ENCODE results near the gene MAP1LC3B2.

Gene MAP1LC3B2

DNA sequence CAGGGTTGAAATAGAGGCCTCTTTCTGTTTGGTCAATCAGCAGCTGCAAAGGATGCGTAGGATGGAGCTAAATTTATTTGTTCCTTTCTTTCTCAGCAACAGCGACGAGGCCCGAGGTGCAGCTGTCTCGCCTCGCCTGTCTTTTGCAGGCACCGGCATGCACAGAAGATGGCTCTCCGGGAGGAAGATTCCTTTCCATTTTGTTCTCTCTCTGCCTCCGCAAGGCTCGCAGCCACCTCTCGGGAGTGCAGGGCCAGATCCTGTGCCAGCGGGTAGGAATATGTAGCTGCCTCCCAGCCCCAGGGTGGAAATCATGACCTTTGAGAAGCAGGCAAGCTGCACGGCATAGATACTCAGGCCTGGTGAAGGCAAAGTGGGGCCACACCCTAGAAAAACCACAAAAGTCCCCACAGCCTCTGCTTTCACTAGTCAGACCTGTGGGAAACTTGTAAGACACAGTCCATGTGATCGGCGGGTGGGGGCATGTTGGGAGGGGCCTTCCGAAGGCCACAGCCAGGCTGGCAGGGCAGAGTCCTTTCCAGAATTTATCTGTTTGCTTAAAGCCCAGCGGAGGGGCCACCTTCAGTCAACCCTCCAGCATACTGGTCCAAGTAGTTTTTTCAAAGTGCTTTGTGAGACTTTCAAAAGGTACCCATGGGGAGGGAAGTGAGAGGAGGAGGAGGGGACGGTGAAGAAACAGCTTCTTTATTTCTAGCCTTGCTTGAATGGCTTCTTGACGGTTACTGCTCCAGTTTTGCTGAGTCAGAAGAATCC, at the start of gene MAP1LC3B2:
TSS of gene MAP1LC3B2 (plus strand) at position 220 of the 774 bp plus-strand sequence. CDS start 16,562 bp downstream, outside the sequence.
- peak; percentile 81 to 87 for DNase-seq

DNA sequence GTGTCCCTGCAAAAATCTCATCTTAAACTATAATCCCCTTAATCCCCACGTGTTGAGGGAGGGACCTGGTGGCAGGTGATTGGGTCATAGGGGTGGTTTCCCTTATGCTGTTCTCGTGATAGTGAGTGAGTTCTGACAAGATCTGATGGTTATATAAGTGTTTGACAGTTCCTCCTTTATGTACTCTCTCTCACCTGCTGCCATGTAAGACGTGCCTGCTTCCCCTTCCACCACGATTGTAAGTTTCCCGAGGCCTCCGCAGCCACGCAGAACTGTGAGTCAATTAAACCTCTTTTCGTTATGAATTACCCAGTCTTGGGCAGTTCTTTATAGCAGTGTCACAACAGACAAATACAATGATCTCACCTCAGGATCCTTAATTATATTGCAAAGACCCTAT, 45.2 kb upstream of the MAP1LC3B2 start:
- DNase-seq, result no peak

- no peak for DNase-seq
Observed at GRCh38 chr12:116515684-116516083, 43.5 kb upstream of the MAP1LC3B2 start.

DNA sequence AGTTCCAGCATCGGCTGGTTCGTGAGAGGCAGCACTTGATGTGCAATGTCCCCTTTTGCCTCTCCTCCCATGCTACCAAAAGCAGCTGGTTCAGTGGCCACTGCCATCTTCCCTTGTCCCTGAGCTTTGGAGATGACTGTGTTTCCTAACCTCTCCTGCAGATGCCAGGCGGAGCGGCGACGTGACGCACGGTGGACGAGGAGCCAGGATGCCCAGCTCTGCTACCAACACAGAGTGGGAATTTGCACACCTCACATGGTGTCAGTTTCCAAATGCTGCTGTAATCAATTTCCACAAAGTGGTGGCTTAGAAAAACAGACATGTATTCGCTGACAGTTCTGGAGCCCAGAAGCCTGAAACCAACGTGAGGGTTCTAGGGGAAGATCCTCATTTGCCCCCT, 42.5 kb upstream of the MAP1LC3B2 start:
- no peak for DNase-seq

DNA sequence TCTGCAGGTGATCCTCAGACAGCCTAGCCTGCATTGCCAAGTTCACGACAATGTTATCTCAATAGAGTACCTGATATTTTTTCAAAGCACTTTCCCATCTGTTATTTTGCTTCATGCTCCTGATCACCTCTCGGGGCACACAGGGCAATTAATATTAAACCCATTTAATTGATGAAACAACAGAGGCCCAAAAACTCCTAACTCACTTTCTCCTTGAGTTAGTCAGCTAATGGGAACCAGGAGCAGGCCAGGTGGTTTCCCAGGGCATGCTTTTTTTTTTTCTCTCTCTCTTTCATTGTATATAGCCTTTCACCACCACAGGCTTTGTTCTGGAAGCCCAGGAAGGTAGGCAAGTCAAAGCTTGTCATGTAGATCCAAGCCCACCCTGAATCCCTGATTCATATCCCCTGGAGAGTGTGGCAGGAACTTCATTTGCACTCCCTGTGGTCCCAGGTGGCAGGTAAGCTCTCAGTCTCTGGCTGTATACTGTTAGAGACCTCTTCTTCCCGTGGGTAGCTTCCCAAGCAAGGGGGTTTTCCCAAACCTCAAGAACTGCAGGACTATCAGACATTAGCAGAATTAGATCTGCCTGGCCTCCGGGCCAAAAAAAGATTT, 41.6 kb upstream of the MAP1LC3B2 start:
- DNase-seq, result no peak

- no peak for DNase-seq
Observed at GRCh38 chr12:116520225-116520760, 38.9 kb upstream of the MAP1LC3B2 start.

DNA sequence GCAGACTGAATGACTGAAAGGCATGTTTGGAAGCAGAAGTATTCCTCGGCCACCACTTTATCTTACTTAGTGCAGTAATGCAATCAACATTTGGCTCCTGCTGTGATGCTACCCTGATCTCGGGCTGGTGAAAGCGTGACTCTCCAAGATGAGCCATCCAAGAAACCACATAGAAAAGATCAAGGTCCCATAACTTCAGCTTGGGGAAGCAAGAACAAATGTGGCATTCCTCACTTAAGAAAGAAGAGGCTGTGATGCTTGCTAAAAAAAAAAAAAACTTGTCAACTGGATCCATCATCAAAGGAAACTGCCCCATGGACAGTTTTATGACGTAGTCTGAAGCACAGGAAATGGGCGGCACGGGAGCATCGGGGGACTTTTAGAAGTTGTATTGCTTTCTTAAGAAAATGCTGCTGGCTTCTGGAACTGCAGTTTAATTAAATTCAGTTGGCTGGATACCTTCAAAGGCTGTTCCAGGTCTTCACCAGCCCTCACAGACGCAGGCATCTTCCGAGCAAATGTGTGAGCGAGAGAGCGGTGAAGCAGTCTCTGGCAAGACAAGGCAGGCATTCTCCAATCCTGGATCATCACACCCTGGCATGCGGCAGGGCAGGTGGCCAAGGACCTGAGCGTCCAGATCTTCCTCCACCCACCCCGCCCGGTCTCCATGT, 38.2 kb upstream of the MAP1LC3B2 start:
- DNase-seq, result no peak

DNA sequence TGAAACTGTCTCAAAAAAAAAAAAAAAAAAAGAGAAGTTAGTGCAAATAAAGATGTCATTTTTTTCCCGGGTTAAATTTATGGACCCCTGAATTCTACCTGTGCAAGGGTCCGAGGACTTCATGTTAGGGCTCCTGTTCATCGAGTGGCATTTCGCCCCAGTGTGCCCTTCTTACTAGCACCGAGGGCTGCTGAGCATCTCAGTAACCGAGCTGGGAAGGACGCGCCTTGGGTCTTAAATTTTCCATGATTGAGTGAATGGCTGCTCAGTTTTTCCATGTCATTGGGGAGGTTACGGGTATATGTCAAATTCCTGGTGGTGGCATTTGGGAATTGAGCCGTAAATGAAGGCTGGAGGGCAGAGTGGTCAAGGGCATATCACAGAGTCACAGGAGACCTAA, 34.9 kb upstream of the MAP1LC3B2 start:
- DNase-seq, result no peak

- no peak for DNase-seq
Observed at GRCh38 chr12:116524964-116525379, 34.2 kb upstream of the MAP1LC3B2 start.

- DNase-seq, result no peak
Observed at GRCh38 chr12:116525418-116526001, 33.7 kb upstream of the MAP1LC3B2 start.

GRCh38 chr12:116528065-116528464, 31.1 kb upstream of the MAP1LC3B2 start:
- no peak for DNase-seq

- no peak for DNase-seq
Observed at GRCh38 chr12:116528498-116528897, 30.7 kb upstream of the MAP1LC3B2 start.

DNA sequence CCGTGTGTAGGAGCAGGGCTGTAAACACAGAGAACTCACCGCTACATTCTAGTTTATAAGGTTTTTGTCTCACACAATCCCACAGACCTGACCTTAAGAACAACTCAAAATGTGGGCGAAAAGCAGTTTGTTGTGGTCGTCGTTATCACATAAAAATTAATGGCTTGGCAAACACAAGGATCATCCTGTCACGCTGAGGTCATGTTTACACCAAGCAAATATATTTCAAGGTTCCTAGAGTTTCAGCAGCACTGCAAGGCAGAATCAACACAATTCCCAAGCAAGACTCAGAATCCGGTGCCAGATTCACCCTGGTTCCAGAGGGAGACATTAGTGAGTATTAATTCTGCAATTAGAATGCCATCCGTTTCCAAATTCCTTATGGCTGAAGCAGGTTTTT, 30.1 kb upstream of the MAP1LC3B2 start:
- no peak for DNase-seq

DNA sequence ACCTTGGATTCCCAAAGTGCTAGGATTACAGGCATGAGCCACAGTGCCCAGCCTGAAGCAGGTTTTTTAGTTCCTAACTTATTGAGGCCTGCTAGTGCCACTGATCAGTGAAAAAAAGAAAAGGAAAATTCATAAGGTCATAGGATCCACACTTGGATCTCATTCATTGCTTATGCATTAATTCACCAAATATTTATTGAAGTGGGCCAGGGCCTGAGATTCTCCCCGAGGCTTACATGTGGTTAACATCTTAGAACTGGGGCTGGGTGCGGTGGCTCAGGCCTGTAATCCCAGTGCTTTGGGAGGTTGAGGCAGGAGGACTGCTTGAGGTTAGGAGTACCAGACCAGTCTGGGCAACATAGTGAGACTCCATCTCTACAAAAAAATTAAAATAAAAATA, 29.5 kb upstream of the MAP1LC3B2 start:
- DNase-seq, result no peak

DNA sequence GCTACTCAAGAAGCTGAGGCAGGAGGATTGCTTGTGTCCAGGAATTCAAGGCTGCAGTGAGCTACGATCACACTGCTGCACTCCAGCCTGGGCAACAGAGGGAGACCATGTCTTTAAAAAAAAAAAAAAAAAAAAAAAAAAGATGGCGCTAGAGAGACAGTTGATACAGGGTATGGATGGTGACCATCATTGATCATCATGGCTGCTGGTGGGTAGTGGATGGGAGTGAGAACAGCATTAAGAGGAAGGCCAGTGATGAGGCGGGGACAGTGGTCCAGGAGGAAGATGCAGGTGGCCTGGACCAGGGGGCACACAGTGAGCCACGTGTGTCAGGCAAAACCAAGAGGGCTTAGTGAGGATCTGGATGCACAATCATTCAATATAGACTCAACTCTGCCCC, 26.8 kb upstream of the MAP1LC3B2 start:
- no peak for DNase-seq

- DNase-seq, result no peak
Observed at GRCh38 chr12:116532986-116533342, 26.2 kb upstream of the MAP1LC3B2 start.

GRCh38 chr12:116533343-116534251, 25.6 kb upstream of the MAP1LC3B2 start:
- DNase-seq, result peak; percentile 70 to 76

GRCh38 chr12:116534311-116535121, 24.7 kb upstream of the MAP1LC3B2 start:
- DNase-seq, result no peak

GRCh38 chr12:116535241-116535640, 23.9 kb upstream of the MAP1LC3B2 start:
- DNase-seq, result no peak

- peak in 1 of 2 donors; percentile 17 for DNase-seq
Observed at GRCh38 chr12:116537101-116537904, 21.9 kb upstream of the MAP1LC3B2 start.

Data from CD4-positive, alpha-beta T cell treated with Interleukin-1 beta for 1 hour (primary cell).